Measurements from ENCODE around the gene SCOC.

DNA sequence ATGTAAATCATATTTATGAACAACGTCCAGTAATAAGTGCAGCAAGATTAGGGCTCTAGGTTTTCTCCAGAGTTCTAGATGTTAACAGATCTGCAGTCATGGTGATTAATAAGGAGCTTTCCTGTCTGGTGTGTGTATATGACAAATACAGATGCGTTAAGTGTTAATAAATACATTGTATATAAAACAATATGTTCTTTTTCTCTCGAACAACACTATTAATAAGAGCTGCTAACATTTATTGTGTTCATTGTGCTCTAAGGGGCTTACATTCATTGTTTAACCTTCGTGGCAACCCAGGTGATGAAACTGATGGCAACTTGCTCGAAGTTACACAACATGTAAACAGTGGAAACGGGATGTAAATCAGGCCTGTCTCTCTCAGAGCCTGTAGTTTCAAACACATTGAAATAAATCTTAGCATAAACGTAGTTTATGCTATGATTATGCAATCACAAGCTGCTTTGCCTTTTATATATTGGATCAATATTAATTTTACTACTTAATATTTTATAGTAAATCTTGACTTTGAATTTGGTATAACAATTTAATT is 54.5 kb downstream of the SCOC start:
- TF ChIP-seq TAF1 (IDR thresholded peaks at IDR 0.05; ENCODE audit: borderline replicate concordance, insufficient read depth, low read length), result no peak
- no peak for TF ChIP-seq SIN3A (IDR thresholded peaks at IDR 0.05; ENCODE audit: borderline replicate concordance, insufficient read depth, low read length)

All from PFSK-1 (cell line).